Keratinocyte (primary cell): ENCODE data around the gene TRABD2B. TPM values are rescaled to one million over a fixed set of nuclear protein-coding genes. Genes with fewer than 3 reads are reported as not detected.

ENCODE experiments used
- DNase-seq: peaks from one replicate; pipeline ENCODE4 v3.0.0-alpha.2; 2011; ENCODE audit warnings: low read depth, missing footprints, low spot score
- FAIRE-seq: peaks from 2 replicates; lab custom pipeline; 2011; peaks lifted over from hg19 to GRCh38; lab: Jason Lieb, UNC
- H2AFZ ChIP-seq: 2 replicates; pipeline ENCODE4 v1.6.0; 2012; ENCODE audit warnings: low read length, control low read depth, inconsistent platforms; ENCODE audit not compliant: control insufficient read depth
- H3K27ac ChIP-seq: 2 replicates; pipeline ENCODE4 v1.5.1; 2011; ENCODE audit warnings: low read length; ENCODE audit not compliant: control insufficient read depth, insufficient read depth
- H3K27me3 ChIP-seq: 3 replicates; pipeline ENCODE4 v1.6.0; 2011; ENCODE audit warnings: low read length; ENCODE audit not compliant: control insufficient read depth, insufficient read depth; ENCODE audit errors: extremely low read depth
- H3K36me3 ChIP-seq, 2 experiments: 2 replicates in 1 of 2; 3 replicates in 1 of 2; pipeline ENCODE4 v1.5.1; 2011; ENCODE audit warnings: low read length in 2 of 2, mild to moderate bottlenecking in 1 of 2; ENCODE audit not compliant: control insufficient read depth in 2 of 2, insufficient read depth in 2 of 2; ENCODE audit errors: extremely low read depth in 1 of 2
- H3K4me1 ChIP-seq: 3 replicates; pipeline ENCODE4 v1.5.1; 2011; ENCODE audit warnings: low read length; ENCODE audit not compliant: control insufficient read depth, insufficient read depth; ENCODE audit errors: extremely low read depth
- H3K4me2 ChIP-seq: 3 replicates; pipeline ENCODE4 v1.6.0; 2011; ENCODE audit warnings: low read depth, low read length; ENCODE audit not compliant: control insufficient read depth, insufficient read depth; ENCODE audit errors: extremely low read depth
- H3K4me3 ChIP-seq, 3 experiments: fragments of 200-600 bp in 1 of 3; sonication (generic) in 1 of 3; 2 replicates in 2 of 3; 3 replicates in 1 of 3; pipeline ENCODE4 v1.5.1; 2011 to 2016; ENCODE audit warnings: low read length in 3 of 3, mild to moderate bottlenecking in 3 of 3, control low read depth in 2 of 3, inconsistent platforms in 1 of 3, low read depth in 1 of 3, mixed read lengths in 1 of 3, mixed run types in 1 of 3, moderate library complexity in 1 of 3; ENCODE audit not compliant: control insufficient read depth in 2 of 3, insufficient read depth in 2 of 3; ENCODE audit errors: extremely low read depth in 1 of 3
- H3K79me2 ChIP-seq: 2 replicates; pipeline ENCODE4 v1.6.0; 2012; ENCODE audit warnings: low read length; ENCODE audit not compliant: control insufficient read depth, insufficient read depth
- H3K9ac ChIP-seq: 3 replicates; pipeline ENCODE4 v1.6.0; 2011; ENCODE audit warnings: low read length; ENCODE audit not compliant: control insufficient read depth, insufficient read depth; ENCODE audit errors: extremely low read depth
- H3K9me1 ChIP-seq: 3 replicates; pipeline ENCODE4 v1.6.0; 2011; ENCODE audit warnings: low read length; ENCODE audit not compliant: control insufficient read depth, insufficient read depth; ENCODE audit errors: extremely low read depth
- H3K9me3 ChIP-seq: 2 replicates; pipeline ENCODE4 v1.5.1; 2012; ENCODE audit warnings: low read depth, low read length; ENCODE audit not compliant: control insufficient read depth
- H4K20me1 ChIP-seq: 3 replicates; pipeline ENCODE4 v1.6.0; 2011; ENCODE audit warnings: low read length; ENCODE audit not compliant: control insufficient read depth, insufficient read depth; ENCODE audit errors: extremely low read depth
- CTCF ChIP-seq, 3 experiments: IDR thresholded peaks in 1 of 3; conservative IDR thresholded peaks in 1 of 3; optimal IDR thresholded peaks in 1 of 3; 2 replicates in 2 of 3; 3 replicates in 1 of 3; pipeline versions ENCODE3 to v1.5.1; 2011; ENCODE audit warnings: low read length in 3 of 3, mild to moderate bottlenecking in 3 of 3, moderate library complexity in 2 of 3, control low read depth in 1 of 3, inconsistent platforms in 1 of 3; ENCODE audit not compliant: insufficient read depth in 2 of 3; ENCODE audit errors: extremely low read depth in 1 of 3
- EZH2 ChIP-seq: IDR thresholded peaks from one replicate; pipeline ENCODE4 v1.6.1; 2012; ENCODE audit warnings: inconsistent platforms, mild to moderate bottlenecking, low read length, moderate library complexity
- dilution Hi-C: fragments of 300-500 bp; cut with MboI; formaldehyde crosslinking; loops from one replicate; pipeline ENCODE4 v1.7.0; 2020; ENCODE audit warnings: low sequenced_read_pairs; ENCODE audit not compliant: extremely low pct_ligation_motif_present
- polyA plus RNA-seq, 5 experiments: library from polyadenylated mRNA; depleted of rRNA in 3 of 5; stranded (reverse) in 3 of 5; stranded (forward) in 1 of 5; unstranded in 1 of 5; fragments of >200 nt; gene quantifications; 1 replicate in 1 of 5; 2 replicates in 3 of 5; 3 replicates in 1 of 5; pipeline versions ENCODE4 v1.2.1 to v1.2.3, GENCODE V29; 2011 to 2012; ENCODE audit warnings: missing spikeins in 2 of 5, low read depth in 1 of 5, low replicate concordance in 1 of 5

Gene TRABD2B
- polyA plus RNA-seq, 1 donor (not counting 4 experiments of a cell fraction or from before 2014, with no cell fraction given) = 0.13 TPM

- TF ChIP-seq CTCF (optimal IDR thresholded peaks at IDR 0.05 in 1 of 3, IDR thresholded peaks at IDR 0.05 in 1 of 3, conservative IDR thresholded peaks at IDR 0.05 in 1 of 3; ENCODE audit: extremely low read depth in 1 of 3, insufficient read depth in 2 of 3, low read length in 3 of 3) = no peak
- no peak for TF ChIP-seq EZH2
- FAIRE-seq = no peak
- no peak overlapping the region for H3K9ac ChIP-seq
Observed at GRCh38 chr1:47756006-47756405, 241.2 kb downstream of the TRABD2B start.

GRCh38 chr1:47755101-47755990, 241.8 kb downstream of the TRABD2B start:
- dilution Hi-C loops = no loop called here
- Histone ChIP-seq H3K9me3 (no peaks in the 10 kb centered on the region), H3K4me1 (peaks cover 4% of the 10 kb centered on the region), H3K27me3 (no peaks in the 10 kb centered on the region), H3K36me3 (no peaks in the 10 kb centered on the region), H3K9ac (no peak overlapping the region), H3K9me1 (no peaks in the 10 kb centered on the region), H2AFZ (no peak overlapping the region), H3K4me3 (no peak overlapping the region), H3K79me2 (no peaks in the 10 kb centered on the region), H4K20me1 (no peaks in the 10 kb centered on the region), H3K4me2 (no peak overlapping the region), H3K27ac (no peak overlapping the region)
- FAIRE-seq (no peak), DNase-seq (no peak)
- TF ChIP-seq CTCF (optimal IDR thresholded peaks at IDR 0.05 in 1 of 3, IDR thresholded peaks at IDR 0.05 in 1 of 3, conservative IDR thresholded peaks at IDR 0.05 in 1 of 3; ENCODE audit: extremely low read depth in 1 of 3, insufficient read depth in 2 of 3, low read length in 3 of 3) (peak; percentile 74 to 83 (median 76)), EZH2 (no peak)

More at GRCh38 chr1:47756006-47756405, 241.2 kb downstream of the TRABD2B start:
- Histone ChIP-seq H3K27ac (no peak overlapping the region), H3K27me3 (no peaks in the 10 kb centered on the region), H3K36me3 (no peaks in the 10 kb centered on the region), H4K20me1 (no peaks in the 10 kb centered on the region), H3K79me2 (no peaks in the 10 kb centered on the region), H3K4me3 (no peak overlapping the region), H3K9me3 (no peaks in the 10 kb centered on the region), H3K9me1 (no peaks in the 10 kb centered on the region), H2AFZ (no peak overlapping the region), H3K4me1 (peaks cover 4% of the 10 kb centered on the region), H3K4me2 (no peak overlapping the region)
- DNase-seq = no peak
- dilution Hi-C loops = no loop called here
